Peyer's patch (tissue), 4 donors: ENCODE measurements around the gene DRC3. TPM values are rescaled to one million over a fixed set of nuclear protein-coding genes. Genes with fewer than 3 reads are reported as not detected.

ENCODE experiments used
- DNase-seq, 3 donors: peaks; one replicate each; pipeline ENCODE4 v3.0.0-alpha.2; 2017 to 2019
- H3K27ac ChIP-seq, 4 donors: fragments of 200-600 bp; sonication (generic); one replicate each; pipeline ENCODE4 v1.5.1; 2016 to 2019
- H3K27me3 ChIP-seq, 2 donors: fragments of 200-600 bp; sonication (generic); one replicate each; pipeline ENCODE4 v1.5.1; 2019
- H3K36me3 ChIP-seq, 3 donors: fragments of 200-600 bp; sonication (generic); one replicate each; pipeline ENCODE4 v1.5.1; 2016 to 2019
- H3K4me1 ChIP-seq, 4 donors: fragments of 200-600 bp; sonication (generic); one replicate each; pipeline ENCODE4 v1.5.1; 2016 to 2019
- H3K4me3 ChIP-seq, 4 donors: fragments of 200-600 bp; sonication (generic); 1 replicate in 3 of 4; 2 replicates in 1 of 4; pipeline ENCODE4 v1.5.1; 2016 to 2019; ENCODE audit warnings: mild to moderate bottlenecking in 1 of 4
- H3K9me3 ChIP-seq, 4 donors: fragments of 200-600 bp; sonication (generic); one replicate each; pipeline ENCODE4 v1.5.1; 2016 to 2019; ENCODE audit warnings: mild to moderate bottlenecking in 1 of 4
- POLR2A ChIP-seq, 2 donors: fragments of 450-650 bp; IDR thresholded peaks; one replicate each; pipeline ENCODE4 v1.5.1; 2017; ENCODE audit warnings: antibody characterized with exemption in 2 of 2, mild to moderate bottlenecking in 2 of 2, moderate library complexity in 2 of 2
- total RNA-seq, 4 donors: library from RNA; depleted of rRNA; stranded (reverse); fragments of >200 nt; gene quantifications; one replicate each; pipeline ENCODE4 v1.1.0, GENCODE V29; 2016
- TF ChIP-seq, protein P1 (sequence below), 6 experiments: fragments of 450-650 bp in 4 of 6; fragments of 200-600 bp in 2 of 6; sonication (generic) in 1 of 6; IDR thresholded peaks; one replicate each; pipeline ENCODE4 v1.5.1; 2017 to 2019; ENCODE audit warnings: antibody characterized with exemption in 6 of 6, mild to moderate bottlenecking in 3 of 6, moderate library complexity in 1 of 6

DRC3 gene, protein sequence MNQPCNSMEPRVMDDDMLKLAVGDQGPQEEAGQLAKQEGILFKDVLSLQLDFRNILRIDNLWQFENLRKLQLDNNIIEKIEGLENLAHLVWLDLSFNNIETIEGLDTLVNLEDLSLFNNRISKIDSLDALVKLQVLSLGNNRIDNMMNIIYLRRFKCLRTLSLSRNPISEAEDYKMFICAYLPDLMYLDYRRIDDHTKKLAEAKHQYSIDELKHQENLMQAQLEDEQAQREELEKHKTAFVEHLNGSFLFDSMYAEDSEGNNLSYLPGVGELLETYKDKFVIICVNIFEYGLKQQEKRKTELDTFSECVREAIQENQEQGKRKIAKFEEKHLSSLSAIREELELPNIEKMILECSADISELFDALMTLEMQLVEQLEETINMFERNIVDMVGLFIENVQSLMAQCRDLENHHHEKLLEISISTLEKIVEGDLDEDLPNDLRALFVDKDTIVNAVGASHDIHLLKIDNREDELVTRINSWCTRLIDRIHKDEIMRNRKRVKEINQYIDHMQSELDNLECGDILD
- 1 to 10 TPM in 2 of 4 donors, under 1 TPM in 1, not detected in 1; 0.57 to 6.3 (median 5.8) TPM for total RNA-seq

DNA sequence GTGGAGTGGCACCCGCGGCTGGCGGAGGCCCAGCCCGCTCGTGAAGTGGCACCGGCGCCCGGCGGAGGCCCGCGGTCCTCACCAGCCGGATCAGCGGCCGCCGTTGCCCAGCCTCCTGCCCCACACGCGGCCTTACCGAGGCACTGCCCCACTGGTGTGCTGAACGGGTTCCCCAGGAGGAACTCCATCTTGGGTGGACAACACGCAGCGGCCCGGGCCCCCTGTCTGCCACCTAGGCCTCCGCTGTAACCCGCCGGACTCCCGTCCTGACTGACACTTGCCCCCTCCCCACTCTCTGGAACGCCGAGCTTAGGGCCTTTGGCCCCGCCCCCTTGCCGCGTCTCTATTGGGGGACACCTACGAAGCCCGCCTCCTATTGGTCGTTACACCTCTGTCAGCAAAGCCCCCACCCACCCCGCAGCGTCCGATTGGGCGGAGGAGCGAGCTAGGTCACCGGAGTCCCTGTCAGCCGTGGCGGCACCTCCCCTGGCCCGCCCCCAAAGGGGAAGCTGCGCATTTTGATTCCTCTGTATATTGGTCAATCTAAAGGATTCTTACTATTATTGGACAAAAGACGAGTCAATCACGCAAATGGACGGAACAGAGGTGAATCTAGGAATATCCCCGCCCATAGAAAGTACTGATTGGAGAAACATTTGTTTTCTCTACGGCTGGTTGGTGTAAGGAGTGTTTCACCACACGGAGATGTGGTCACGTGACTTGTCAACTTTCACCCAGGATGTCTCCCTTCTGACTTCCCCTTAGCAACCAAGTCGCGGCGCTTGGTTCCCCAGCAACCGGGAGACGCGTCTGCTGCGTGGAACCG is at the start of gene DRC3, which contains the start of gene TOM1L2:
Gene DRC3 (plus strand): TSS at position 737 of the 826 bp plus-strand sequence. CDS start 4,737 bp downstream, outside the sequence.
Gene TOM1L2 (minus strand): TSS at position 275 of the 826 bp plus-strand sequence. CDS start 87 bp downstream, at position 188.
- H3K27ac ChIP-seq = peak within 1 kb of the TSS; percentile 83 to 89 (median 88)
- peak; percentile 100 for DNase-seq
- H3K36me3 ChIP-seq = no peaks in the 10 kb centered on the region
- H3K4me3 ChIP-seq = peak within 1 kb of the TSS; percentile 65 to 97 (median 74)
- TF ChIP-seq POLR2A (IDR thresholded peaks at IDR 0.05) = peak; percentile 69 to 84
- TF ChIP-seq, protein P1, sequence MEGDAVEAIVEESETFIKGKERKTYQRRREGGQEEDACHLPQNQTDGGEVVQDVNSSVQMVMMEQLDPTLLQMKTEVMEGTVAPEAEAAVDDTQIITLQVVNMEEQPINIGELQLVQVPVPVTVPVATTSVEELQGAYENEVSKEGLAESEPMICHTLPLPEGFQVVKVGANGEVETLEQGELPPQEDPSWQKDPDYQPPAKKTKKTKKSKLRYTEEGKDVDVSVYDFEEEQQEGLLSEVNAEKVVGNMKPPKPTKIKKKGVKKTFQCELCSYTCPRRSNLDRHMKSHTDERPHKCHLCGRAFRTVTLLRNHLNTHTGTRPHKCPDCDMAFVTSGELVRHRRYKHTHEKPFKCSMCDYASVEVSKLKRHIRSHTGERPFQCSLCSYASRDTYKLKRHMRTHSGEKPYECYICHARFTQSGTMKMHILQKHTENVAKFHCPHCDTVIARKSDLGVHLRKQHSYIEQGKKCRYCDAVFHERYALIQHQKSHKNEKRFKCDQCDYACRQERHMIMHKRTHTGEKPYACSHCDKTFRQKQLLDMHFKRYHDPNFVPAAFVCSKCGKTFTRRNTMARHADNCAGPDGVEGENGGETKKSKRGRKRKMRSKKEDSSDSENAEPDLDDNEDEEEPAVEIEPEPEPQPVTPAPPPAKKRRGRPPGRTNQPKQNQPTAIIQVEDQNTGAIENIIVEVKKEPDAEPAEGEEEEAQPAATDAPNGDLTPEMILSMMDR (IDR thresholded peaks at IDR 0.05) = peak in 2 of 6 experiments; percentile 24 to 33
- H3K27me3 ChIP-seq = no peaks in the 10 kb centered on the region
- peaks cover 0 to 14% (median 4%) of the 10 kb centered on the region in 4 donors for H3K4me1 ChIP-seq
- no peaks in the 10 kb centered on the region for H3K9me3 ChIP-seq

DNA sequence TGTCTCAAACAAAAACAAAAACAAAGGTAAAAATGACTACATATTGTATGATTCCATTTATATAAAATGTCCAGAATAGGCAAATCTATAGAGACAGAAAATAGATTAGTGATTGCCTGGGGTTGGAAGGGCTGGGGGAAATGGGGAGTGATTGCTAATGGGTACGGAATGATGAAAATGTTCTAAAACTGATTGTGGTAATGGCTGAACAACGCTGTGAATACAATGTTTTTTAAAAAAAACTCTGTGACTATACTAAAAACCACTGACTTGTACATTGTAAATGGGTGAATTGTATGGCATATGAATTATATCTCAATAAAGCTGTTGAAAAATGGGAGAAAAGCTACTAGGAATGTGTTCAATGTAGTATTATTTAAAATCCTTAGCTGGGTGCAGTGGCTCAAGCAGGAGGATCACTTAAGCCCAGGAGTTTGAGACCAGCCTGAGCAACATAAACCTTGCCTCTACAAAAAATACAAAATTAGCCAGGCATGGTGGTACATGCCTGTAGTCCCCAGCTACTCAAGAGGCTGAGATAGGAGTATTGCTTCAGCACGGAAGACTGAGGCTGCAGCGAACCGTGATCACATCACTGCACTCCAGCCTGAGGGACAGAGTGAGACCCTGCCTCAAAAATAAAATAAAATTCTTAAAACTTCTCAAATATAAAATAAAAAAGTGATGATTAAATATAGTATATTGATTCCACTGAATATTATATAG is 48.4 kb upstream of the DRC3 start:
- no peaks in the 10 kb centered on the region for H3K36me3 ChIP-seq
- H3K9me3 ChIP-seq = no peaks in the 10 kb centered on the region
- H3K4me1 ChIP-seq = peaks cover 0 to 35% (median 0%) of the 10 kb centered on the region in 4 donors
- no peak overlapping the region for H3K27ac ChIP-seq
- TF ChIP-seq, protein P1 (IDR thresholded peaks at IDR 0.05) = no peak
- TF ChIP-seq POLR2A (IDR thresholded peaks at IDR 0.05) = no peak
- H3K4me3 ChIP-seq = no peak overlapping the region
- H3K27me3 ChIP-seq = no peaks in the 10 kb centered on the region
- no peak for DNase-seq

DNA sequence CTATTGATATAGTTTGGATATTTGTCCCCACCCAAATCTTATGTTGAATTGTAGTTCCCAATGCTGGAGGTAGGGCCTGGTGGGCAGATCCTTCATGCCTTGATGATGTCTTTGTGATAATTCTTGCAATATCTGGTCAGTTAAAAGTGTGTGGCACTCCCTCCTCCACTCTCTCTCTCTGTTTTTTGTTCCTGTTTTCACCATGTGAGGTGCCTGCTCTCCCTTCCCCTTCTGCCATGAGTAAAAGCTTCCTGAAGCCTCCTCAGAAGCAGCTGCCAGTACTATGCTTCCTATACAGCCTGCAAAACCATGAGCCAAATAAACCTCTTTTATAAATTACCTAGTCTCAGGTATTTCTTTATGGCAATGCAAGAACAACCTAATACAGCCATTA is 47.8 kb upstream of the DRC3 start:
- TF ChIP-seq POLR2A (IDR thresholded peaks at IDR 0.05) = no peak
- TF ChIP-seq, protein P1 (IDR thresholded peaks at IDR 0.05) = no peak
- Histone ChIP-seq H3K4me3 (no peak overlapping the region), H3K9me3 (no peaks in the 10 kb centered on the region), H3K4me1 (peaks cover 0 to 32% (median 0%) of the 10 kb centered on the region in 4 donors), H3K27me3 (no peaks in the 10 kb centered on the region), H3K27ac (no peak overlapping the region), H3K36me3 (no peaks in the 10 kb centered on the region)
- DNase-seq = peak in 1 of 3 donors; percentile 8

DNA sequence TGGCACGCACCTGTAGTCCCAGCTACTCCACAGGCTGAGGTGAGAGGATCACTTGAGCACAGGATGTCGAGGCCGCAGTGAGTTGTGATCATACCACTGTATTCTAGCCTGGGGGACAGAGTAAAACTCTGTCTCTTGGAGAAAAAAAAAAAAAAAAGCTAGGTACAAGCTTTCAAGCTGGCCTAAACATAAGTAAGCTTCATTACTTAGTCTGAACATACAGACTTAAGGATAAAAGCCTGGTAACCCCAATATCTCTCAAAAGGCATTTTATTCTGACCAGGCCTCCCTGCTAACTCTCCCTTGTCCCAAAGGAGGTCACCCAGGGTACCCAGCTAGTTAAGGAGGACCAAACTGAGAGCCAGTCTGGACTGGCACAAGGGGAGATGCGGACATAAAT is 46.6 kb upstream of the DRC3 start:
- TF ChIP-seq POLR2A (IDR thresholded peaks at IDR 0.05) = no peak
- TF ChIP-seq, protein P1 (IDR thresholded peaks at IDR 0.05) = no peak
- Histone ChIP-seq H3K27me3 (no peaks in the 10 kb centered on the region), H3K4me3 (no peak overlapping the region), H3K27ac (no peak overlapping the region), H3K9me3 (no peaks in the 10 kb centered on the region), H3K4me1 (peaks cover 0 to 37% (median 0%) of the 10 kb centered on the region in 4 donors), H3K36me3 (no peaks in the 10 kb centered on the region)
- DNase-seq = no peak
